RWPE1 (cell line): ENCODE measurements around the gene ZNF212.

ENCODE experiments used
- CTCF ChIA-PET: fragments of 350-600 bp; sonication (Branson Sonifier 250); formaldehyde crosslinking; extraction: SDS; loops from one replicate; lab custom pipeline; 2021; lab: Yijun Ruan, JAX
- POLR2A ChIA-PET: fragments of 400-600 bp; formaldehyde crosslinking; extraction: SDS; loops from one replicate; lab custom pipeline; 2020; ENCODE audit warnings: antibody characterized with exemption; ENCODE audit not compliant: low non-redundant PET; lab: Yijun Ruan, JAX
- DNase-seq: peaks from one replicate; pipeline ENCODE4 v3.0.0; 2012; ENCODE audit warnings: low spot score
- H3K27ac ChIP-seq: fragments of 450-650 bp; 2 replicates; pipeline ENCODE4 v1.5.1; 2017
- TF ChIP-seq, protein P1 (sequence below): fragments of 450-650 bp; conservative IDR thresholded peaks from 2 replicates; pipeline ENCODE4 v1.5.1; 2017; ENCODE audit warnings: low read depth, mild to moderate bottlenecking

ZNF212 gene

GRCh38 chr7:149217570-149217969 is 21.9 kb upstream of the ZNF212 start:
- CTCF ChIA-PET = no interaction called here

GRCh38 chr7:149218469-149219420 is 20.7 kb upstream of the ZNF212 start:
- no peak overlapping the region for H3K27ac ChIP-seq
- CTCF ChIA-PET = no interaction called here
- TF ChIP-seq, protein P1, sequence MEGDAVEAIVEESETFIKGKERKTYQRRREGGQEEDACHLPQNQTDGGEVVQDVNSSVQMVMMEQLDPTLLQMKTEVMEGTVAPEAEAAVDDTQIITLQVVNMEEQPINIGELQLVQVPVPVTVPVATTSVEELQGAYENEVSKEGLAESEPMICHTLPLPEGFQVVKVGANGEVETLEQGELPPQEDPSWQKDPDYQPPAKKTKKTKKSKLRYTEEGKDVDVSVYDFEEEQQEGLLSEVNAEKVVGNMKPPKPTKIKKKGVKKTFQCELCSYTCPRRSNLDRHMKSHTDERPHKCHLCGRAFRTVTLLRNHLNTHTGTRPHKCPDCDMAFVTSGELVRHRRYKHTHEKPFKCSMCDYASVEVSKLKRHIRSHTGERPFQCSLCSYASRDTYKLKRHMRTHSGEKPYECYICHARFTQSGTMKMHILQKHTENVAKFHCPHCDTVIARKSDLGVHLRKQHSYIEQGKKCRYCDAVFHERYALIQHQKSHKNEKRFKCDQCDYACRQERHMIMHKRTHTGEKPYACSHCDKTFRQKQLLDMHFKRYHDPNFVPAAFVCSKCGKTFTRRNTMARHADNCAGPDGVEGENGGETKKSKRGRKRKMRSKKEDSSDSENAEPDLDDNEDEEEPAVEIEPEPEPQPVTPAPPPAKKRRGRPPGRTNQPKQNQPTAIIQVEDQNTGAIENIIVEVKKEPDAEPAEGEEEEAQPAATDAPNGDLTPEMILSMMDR = no peak
- DNase-seq = no peak
- POLR2A ChIA-PET = no interaction called here

More at GRCh38 chr7:149217570-149217969, 21.9 kb upstream of the ZNF212 start:
- POLR2A ChIA-PET = no interaction called here
- TF ChIP-seq, protein P1 = no peak
- no peak overlapping the region; the same call in 1 of the 2 replicates for H3K27ac ChIP-seq
- no peak for DNase-seq

DNA sequence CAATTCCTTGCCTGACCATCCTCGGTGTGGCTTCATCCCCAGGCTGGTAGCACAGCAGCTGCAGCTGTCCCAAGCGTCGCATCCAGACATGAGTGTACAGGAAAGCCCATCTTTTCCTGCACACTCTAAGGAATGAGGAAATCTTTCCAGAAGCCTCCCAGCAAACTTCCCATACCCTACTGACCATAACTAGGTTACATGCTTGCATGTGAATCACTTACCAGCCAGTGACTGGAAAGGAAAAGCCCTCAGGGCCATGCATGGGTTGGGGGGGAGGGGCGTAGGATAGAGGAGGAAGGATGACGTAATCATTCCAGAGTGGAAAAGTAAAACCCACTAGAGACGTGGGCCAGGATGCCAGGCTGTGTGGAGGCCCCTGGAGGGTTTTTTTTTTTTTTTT is 18.9 kb upstream of the ZNF212 start:
- POLR2A ChIA-PET = no interaction called here
- CTCF ChIA-PET = no interaction called here
- TF ChIP-seq, protein P1 = no peak
- peak overlapping the region; percentile 41 for H3K27ac ChIP-seq
- peak; percentile 73 for DNase-seq

- DNase-seq = no peak
- TF ChIP-seq, protein P1 = no peak
- ChIA-PET CTCF (no interaction called here), POLR2A (no interaction called here)
- no peak overlapping the region for H3K27ac ChIP-seq
These were observed 16.3 kb upstream of the ZNF212 start for GRCh38 chr7:149223176-149223575.

GRCh38 chr7:149223761-149224160 is 15.7 kb upstream of the ZNF212 start:
- TF ChIP-seq, protein P1 = no peak
- no peak for DNase-seq
- H3K27ac ChIP-seq = no peak overlapping the region
- CTCF ChIA-PET = no interaction called here
- POLR2A ChIA-PET = no interaction called here

- ChIA-PET POLR2A (no interaction called here), CTCF (interaction anchor here (0.7 kb wide), 1 partner anchor 225 kb away, joined by 3 read pairs; no protein-coding TSS in a partner anchor)
- no peak overlapping the region for H3K27ac ChIP-seq
- DNase-seq = no peak
- TF ChIP-seq, protein P1 = no peak
These were observed 15.1 kb upstream of the ZNF212 start for GRCh38 chr7:149224352-149224751.
